HG02973 (cell line): ENCODE data around the gene MIER1.
"Not testable (repeated sequence)": the region's sequence is repeated elsewhere in the genome, so short reads cannot be mapped to it uniquely, and the experiment has no call there.

Experiments used
- ATAC-seq: cut with Tn5 transposase; IDR thresholded peaks from one replicate; pipeline ENCODE4 v1.9.1; 2021; ENCODE audit warnings: moderate library complexity; ENCODE audit not compliant: unreplicated experiment

MIER1 gene

DNA sequence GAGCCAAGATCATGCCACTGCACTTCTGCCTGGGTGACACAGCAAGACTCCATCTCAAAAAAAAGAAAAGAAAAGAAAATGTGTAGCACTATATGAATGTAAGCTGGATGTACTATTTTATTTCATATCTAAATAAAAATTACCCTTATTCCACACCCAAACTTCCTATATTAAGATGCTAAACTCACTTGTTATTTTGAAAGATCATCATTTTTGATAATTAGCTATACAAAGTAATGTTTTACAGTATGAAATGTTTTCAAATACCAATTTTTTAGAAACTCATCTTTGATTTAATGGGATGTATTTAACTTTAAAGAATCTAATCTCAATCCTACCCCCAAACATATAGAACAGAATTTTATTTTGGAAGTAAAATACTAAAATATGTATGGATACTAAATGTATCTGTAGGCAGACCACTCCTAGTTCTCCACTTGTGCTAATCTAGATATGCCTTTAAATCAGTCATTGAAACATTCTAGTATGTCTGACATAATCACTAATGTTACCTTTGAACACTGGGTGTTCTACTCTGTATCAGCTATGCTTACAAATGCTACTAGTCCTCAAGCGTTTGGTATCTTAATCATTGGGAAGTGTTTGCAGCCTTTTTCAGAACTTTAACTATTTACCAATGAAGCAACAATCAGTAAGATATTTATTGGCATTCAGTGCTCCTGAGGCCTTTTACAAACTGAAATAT is 12.9 kb downstream of the MIER1 start:
- ATAC-seq = no peak

DNA sequence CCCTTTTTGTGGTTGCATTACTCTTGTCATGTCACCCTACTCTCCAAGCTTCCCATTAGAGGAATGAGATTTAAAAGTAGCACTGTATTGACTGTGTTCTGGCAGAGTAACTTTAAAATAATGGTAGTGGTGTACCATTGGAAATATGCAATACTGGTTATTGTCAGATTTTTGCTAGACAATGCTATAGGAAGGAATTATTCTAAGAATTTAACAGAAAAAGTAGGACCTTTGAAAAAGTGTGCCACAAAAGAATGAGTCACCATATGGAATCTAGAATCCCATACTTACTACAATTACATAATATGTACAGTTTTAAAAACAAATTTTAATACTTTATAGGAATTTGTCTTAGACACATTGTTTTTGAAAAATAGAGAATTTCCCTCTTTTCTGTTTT is 13.8 kb downstream of the MIER1 start:
- no peak for ATAC-seq

DNA sequence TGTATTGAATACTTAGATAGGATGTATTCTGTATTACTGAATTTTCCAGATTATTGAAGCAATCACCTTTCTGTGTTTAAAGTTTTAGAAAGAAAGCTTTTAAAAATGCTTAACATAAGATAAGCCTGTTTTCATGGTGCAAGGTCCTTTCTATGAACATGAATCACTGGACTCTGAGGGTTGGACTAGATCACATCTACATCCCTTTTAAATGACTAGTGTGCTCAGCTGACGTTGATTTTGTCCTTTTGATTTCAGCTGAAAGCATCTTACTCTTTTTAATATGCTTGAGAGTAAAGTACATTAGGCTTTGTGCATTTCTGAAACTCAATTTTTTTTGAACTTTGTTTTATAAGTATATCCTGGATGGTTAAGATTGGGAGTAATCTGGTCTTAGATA is 16.2 kb downstream of the MIER1 start:
- ATAC-seq = no peak

DNA sequence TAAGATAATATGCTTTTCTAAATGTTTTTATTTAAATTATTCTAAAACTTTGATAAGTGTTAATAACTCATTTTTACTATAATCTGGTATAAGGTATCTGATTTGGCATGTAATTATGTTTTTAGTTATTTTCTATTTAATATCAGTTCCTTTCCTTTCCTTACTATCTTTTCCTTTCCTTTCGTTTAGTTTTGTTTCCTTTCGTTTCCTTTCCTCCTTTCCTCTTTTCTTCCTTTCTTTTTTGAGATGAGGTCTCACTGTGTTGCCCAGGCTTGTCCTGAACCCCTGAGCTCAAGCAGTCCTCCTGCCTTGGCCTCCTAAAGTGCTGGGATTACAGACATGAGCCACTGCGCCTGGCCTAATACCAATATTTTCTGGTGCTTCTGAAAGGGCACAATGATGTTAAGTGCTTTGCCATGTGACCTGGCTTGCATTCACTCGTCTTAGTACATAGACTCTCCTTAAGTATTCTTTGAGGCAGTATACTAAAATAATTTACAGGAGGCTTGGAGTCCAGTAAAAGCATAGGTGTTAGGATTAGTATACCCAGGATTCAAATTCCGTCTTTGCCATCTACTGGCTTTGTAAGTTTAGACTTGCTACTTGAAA is 18.7 kb downstream of the MIER1 start:
- ATAC-seq = no peak

DNA sequence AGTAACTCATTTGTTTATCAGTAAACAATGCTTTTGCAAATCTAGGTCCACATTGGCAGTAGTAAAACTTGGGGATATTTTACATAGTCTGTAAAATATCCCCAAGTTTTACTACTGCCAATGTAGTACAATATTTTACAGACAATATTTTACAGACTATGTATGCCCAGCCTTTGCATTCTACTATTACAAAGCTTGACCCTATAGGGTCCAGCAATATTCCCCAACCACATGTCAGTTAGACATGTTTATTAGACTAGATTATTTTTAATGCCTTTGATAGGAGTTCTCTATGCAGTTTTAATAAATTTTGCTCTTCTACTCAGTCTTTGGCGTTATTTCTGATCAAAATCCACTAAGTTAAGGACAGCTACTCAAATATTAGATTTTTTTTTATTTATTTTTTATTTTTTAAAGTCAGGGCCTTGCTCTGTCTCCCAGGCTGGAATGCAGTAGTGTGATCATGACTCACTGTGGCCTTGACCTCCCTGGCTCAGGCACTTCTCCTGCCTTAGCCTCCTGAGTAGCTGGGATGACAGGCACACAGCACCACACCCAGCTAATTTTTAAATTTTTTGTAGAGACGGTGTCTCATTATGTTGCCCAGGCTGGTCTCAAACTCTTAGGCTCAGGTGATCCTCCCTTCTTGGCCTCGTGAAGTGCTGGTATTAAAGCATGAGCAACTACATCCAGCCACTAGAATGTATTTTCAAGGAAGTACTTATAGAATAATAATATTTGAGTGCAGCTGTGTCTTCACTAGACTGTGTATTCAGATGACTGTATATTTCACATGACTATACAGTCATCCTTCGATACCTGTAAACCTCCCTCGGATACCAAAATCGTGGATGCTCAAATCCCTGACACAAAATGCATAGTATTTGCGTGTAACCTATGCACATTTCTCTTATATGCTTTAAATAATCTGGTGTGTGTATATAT is 19.8 kb downstream of the MIER1 start:
- ATAC-seq = no peak

DNA sequence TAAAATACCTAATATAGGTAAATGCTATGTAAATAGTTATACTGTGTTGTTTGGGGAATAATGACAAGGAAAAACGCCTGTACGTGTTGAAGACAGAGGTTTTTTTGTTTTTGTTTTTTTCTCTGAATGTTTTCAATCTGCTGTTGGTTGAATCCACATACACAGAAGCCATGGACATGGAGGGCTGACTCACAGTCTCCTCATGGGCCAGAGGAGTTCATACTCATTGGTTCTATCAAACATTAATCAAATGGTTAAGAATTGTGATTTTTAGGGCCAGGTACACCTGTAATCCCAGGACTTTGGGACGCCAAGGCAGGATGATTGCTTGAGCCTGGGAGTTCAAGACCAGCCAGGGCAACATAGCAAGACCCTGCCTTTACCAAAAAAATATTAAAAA is 20.5 kb downstream of the MIER1 start:
- ATAC-seq = no peak

DNA sequence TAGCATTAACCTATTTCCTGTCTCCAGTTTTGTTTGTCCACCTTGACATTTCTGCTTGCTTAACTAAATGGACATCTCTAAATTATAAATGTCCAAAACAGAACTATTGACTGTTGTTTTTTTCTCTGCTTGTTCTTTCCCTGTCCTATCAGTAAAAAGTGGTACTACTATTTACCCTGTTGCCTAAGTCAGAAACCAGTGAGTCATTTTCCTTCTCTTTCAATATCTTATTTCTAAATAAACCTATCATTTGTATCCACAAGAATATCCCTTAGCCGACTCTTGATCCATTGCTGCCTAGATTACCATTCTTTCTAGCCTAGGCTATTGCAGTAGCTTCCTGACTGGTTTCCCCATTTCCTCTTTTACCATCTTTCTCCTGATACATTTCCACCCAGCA is 22.5 kb downstream of the MIER1 start:
- ATAC-seq = no peak

DNA sequence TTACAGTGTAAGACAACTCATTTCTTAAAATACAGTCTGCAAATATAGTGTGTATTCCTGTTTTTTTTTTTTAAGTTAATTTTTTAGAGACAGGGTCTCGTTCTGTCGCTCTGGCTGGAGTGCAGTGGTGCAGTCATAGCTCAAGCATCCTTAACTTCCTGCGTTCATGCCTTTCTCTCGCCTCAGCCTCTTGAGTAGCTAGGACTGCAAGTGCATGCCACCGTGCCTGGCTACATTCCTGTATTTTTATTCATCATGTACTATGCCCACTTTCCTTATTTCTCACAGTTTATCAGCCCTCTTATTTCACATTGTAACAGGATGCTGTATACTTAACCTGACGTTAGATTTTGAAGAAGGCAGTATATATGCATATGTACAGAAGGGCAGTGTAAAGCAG is 26.7 kb downstream of the MIER1 start:
- ATAC-seq = no peak

DNA sequence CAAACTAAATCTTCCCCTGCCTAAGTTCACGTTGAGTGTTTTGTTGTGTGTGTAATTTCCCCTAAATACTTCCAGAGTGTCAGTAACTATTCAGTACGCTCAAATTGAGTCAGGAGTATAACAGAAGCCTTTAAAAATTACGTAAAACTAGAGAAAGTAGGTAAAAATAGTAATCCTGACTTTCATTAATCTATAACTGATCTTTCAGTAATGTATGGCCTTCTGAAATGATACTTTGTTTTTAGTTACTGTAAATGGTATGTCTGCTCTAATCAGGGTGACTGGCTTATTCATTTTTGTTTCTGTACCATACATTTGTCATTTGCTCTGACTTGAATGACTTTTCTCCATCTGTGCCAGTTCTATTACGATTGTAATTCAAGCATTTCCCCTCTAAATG is 29.4 kb downstream of the MIER1 start:
- peak; percentile 78 for ATAC-seq

DNA sequence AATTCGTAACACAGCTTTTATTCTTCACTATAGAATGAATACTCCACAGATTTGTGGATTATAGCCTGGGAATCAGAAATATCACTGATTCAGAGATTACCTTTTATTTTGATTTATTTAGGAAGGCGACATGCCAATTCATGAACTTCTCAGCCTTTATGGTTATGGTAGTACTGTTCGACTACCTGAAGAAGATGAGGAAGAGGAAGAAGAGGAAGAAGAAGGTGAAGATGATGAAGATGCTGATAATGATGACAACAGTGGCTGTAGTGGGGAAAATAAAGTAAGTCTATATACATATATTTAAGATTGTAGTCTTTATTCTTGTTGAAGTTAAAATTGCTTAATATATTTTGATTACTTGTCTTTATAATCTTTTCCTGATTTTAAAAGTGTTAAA is 33.1 kb downstream of the MIER1 start:
- no peak for ATAC-seq

DNA sequence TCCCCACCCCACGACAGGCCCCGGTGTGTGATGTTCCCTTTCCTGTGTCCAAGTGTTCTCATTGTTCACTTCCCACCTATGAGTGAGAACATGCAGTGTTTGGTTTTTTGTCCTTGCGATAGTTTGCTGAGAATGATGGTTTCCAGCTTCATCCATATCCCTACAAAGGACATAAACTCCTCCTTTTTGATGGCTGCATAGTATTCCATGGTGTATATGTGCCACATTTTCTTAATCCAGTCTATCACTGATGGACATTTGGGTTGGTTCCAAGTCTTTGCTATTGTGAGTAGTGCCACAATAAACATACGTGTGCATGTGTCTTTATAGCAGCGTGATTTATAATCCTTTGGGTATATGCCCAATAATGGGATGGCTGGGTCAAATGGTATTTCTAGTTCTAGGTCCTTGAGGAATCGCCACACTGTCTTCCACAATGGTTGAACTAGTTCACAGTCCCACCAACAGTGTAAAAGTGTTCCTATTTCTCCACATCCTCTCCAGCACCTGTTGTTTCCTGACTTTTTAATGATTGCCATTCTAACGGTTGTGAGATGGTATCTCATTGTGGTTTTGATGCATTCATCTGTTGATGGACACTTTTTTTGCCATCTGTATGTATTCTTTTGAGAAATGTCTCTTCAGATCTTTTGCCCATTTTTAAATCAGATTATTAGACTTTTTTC is 41.5 kb downstream of the MIER1 start:
- ATAC-seq = not testable (repeated sequence)

DNA sequence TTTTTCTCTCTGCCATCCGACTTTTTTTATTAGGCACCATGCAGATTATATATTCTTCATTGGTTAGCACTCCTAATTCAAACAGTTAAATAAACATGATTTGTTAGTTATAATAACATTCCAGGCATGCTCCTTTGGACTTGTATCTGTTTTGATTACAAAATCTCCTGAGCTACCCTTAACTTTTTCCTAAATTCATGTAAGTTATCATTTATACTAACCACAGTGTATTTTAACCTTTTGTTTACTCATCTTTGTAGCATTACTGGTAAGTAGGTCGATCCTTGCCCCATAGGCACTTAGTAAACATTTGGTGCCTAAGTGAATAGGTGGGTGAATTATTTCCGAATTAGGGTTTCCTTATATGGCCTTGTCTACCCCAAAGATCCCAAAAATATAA is 43.8 kb downstream of the MIER1 start:
- ATAC-seq = no peak

DNA sequence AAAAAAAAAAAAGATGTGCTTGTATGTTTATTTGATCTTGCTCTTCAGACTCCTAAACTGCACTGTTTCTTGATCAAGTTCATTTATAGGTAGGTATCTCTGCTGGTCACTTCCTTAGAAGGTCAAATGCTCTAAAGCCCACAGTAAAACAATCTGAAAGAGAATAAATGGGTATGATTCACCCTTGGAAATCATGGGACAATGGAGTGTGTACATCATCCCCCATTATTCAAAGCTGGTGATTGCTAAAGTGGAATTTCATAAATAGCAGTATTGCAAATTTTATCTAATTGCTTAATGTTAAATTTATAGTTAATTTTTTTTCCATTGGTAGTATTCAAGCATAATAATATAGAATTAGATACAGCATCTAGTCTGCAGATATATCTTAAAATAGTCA is 53.4 kb downstream of the MIER1 start:
- no peak for ATAC-seq

DNA sequence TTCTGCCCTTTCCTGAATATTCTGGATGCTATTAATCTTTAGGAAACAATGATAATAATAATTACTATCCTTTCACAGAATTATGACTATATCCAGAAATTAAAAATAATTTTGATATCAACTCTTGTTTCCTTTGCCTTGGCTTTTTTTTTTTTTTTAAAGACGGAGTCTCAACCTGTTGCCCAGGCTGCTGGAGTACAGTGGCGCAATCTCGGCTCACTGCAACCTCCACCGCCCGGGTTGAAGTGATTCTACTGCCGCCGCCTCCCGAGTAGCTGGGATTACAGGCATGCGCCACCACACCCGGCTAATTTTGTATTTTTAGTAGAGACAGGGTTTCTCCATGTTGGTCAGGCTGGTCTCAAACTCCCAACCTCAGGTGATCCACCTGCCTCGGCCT is 54.8 kb downstream of the MIER1 start:
- ATAC-seq = not testable (repeated sequence)

DNA sequence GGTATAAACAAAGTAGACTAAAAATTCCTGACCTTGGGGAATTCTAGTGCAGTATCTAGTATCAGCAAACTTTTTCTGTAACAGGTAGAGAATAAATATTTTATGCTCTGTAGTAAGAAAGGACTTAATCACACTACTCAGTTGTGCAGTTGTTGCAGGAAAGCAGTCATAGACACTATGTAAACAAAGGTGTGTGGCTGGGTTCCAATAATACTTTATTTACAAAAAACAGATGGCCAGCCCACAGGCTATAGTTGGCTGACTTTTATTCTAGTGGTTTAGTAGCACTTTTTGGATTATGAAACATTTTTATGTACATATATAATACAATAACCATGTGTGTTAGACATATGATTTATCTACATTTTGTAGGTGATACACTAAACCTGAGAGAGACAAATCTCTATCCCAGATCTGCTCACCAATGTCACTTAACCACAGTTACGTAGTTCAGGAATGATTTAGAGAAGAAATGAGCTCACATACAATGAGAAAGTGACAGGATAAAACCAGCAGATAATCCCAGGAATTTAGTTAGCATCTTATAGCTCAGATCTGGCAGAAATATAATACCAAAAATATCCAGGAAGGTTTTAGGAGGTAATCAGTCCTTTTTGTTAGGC is 56.1 kb downstream of the MIER1 start:
- no peak for ATAC-seq

DNA sequence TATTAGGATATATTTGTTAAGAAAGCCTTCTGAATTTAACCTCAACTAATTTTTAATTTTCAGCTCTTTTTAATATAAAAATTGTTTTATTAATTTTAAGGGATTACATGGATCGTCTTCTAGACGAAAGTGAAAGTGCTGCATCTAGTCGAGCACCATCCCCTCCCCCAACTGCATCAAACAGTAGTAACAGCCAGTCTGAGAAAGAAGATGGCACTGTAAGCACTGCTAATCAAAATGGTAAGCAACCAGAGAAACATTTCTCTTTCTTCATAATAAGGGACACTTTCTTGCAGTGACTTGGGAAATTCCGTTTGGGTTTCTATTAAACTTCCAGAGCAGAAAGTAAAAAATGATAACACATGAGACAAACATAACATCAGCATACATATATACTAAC is 56.9 kb downstream of the MIER1 start:
- no peak for ATAC-seq

DNA sequence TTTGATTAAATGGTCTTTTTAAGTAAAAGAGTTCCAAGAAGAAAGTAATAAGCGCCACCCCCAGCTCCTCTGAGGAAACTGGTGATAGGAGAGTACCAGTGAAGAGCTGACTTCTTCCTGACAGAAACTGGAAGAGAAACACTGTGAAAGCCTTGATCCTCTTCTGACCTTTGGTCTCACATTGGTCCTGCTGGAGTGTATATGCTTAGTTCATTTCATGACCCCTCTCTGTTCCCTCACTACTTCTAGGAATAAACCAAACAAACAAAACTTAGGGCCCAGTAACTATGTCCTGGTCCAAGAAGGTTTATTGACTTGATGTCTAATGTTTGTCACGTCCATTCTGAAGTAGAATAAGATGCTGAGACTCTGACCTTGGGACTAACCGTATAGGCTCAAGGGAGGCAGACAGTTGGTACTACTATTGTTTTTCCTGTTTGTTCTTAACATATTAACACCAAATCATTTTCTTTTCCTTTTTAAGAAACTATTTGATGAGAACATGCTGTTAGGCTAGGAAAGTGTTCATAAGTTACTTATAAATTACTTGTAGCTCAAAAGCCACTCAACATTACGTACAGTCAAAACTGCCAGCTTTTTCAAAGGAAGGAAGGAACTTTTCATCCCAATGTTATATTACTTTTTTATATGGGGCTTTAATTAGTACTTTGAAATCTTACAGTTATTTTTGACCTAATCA is 57.9 kb downstream of the MIER1 start:
- ATAC-seq = no peak

DNA sequence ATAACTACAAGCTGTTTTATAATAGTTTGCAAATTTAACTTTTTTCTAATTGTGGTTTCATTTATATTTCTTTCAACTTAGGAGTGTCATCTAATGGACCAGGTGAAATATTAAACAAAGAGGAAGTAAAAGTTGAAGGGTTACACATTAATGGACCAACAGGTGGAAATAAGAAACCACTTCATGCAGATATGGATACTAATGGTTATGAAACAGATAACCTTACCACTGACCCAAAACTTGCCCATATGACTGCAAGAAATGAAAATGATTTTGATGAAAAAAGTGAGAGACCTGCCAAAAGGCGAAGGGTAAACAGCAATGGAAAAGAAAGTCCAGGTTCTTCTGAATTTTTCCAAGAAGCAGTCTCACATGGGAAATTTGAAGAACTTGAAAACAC is 59.7 kb downstream of the MIER1 start:
- ATAC-seq = peak; percentile 92

DNA sequence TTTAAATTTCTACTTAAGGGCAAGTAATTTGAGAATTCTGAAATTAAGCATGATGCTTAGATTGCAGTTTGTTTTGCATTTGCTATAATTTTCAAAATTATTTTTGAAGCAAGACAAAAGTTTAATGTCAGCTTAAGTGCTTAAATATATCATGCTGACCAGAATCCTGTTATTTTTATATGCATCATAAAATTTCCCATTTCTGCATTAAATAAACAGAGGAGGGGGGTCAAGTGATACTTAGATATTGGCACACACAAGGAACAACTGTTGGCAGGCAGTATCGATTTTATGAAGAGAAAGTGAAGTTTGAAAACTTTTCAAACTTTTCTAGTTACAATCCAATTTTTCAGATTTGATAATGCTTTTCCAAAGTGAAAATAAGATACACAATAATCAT is 61.0 kb downstream of the MIER1 start:
- ATAC-seq = no peak

DNA sequence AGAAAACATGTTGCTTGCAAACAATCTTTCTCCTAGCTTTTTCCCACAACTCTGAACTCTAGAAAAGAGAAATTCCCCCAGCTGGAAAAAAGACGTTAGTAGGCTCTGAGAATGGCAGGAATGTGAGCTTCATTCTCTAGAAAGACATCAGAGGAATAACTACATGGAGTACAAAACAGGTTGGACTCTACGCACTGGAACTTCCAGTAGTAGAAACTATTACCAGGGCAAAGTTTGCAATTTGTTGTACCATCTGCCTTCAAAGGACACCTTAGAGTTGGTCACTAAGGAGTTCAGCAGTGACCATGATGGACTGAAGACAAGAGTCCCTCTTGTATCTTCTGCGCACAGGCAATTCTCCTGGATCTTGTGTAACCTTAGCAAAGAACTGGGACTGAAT is 68.3 kb downstream of the MIER1 start:
- ATAC-seq = no peak
